Colonic mucosa (tissue), 4 donors: ENCODE results near the gene MYL5. TPM values are rescaled to one million over a fixed set of nuclear protein-coding genes. Genes with fewer than 3 reads are reported as not detected.

ENCODE experiments used
- DNase-seq: peaks from one replicate; pipeline ENCODE4 v3.0.0-alpha.2; 2020
- H3K27ac ChIP-seq: fragments of 200-600 bp; one replicate; pipeline ENCODE4 v1.8.0; 2021
- H3K27me3 ChIP-seq: fragments of 200-600 bp; one replicate; pipeline ENCODE4 v1.8.0; 2021
- H3K36me3 ChIP-seq: fragments of 200-600 bp; one replicate; pipeline ENCODE4 v1.8.0; 2021
- H3K4me1 ChIP-seq: fragments of 200-600 bp; one replicate; pipeline ENCODE4 v1.8.0; 2021; ENCODE audit warnings: mild to moderate bottlenecking
- H3K4me3 ChIP-seq: fragments of 200-600 bp; one replicate; pipeline ENCODE4 v1.8.0; 2021
- H3K9ac ChIP-seq, 2 donors: one replicate each; pipeline ENCODE4 v1.7.0; 2013; ENCODE audit warnings: control low read depth in 2 of 2, low read depth in 2 of 2, low read length in 2 of 2
- H3K9me3 ChIP-seq: fragments of 200-600 bp; one replicate; pipeline ENCODE4 v1.8.0; 2021
- CTCF ChIP-seq: fragments of 200-600 bp; IDR thresholded peaks from one replicate; pipeline ENCODE4 v1.8.0; 2022; ENCODE audit warnings: antibody characterized with exemption, mild to moderate bottlenecking
- intact Hi-C: fragments of 100-400 bp; cut with DNase I; formaldehyde crosslinking; loops from one replicate; pipeline ENCODE4 v1.14.1; 2022
- total RNA-seq, 2 donors: library from RNA; stranded (reverse); fragmentation: NEBNext Ultra II Directional in 1 of 2; extraction: Animal tissue kit (Norgen Biotek cat#: 25700) in 1 of 2; gene quantifications; one replicate each; pipeline ENCODE4 v1.2.1, GENCODE V29; 2021
- donor health status: healthy.
- donor health status: DM: no; HTN: no; CAD: no.
- donor health status: DM: no; HTN: no; CAD: no.

MYL5 gene
- total RNA-seq, 2 donors from 2014 or later = 17.3 to 53.6 TPM

GRCh38 chr4:677431-678293 lies 3.3 kb downstream of the MYL5 start:
- Histone ChIP-seq H3K9me3 (no peaks in the 10 kb centered on the region), H3K27me3 (no peaks in the 10 kb centered on the region), H3K4me1 (peaks cover 2% of the 10 kb centered on the region), H3K4me3 (no peak overlapping the region), H3K36me3 (no peaks in the 10 kb centered on the region), H3K27ac (no peak overlapping the region), H3K9ac (peak overlapping the region; percentile 34 to 39)
- peak; percentile 82 for DNase-seq
- intact Hi-C loops = no loop called here
- no peak for TF ChIP-seq CTCF

- intact Hi-C loops = no loop called here
- Histone ChIP-seq H3K9ac (peak overlapping the region in 1 of 2 donors; percentile 39), H3K36me3 (no peaks in the 10 kb centered on the region), H3K27ac (no peak overlapping the region), H3K4me3 (no peak overlapping the region), H3K27me3 (no peaks in the 10 kb centered on the region), H3K9me3 (no peaks in the 10 kb centered on the region), H3K4me1 (peaks cover 4% of the 10 kb centered on the region)
- no peak for DNase-seq
- TF ChIP-seq CTCF = no peak
Measured at GRCh38 chr4:678331-679103, 4.2 kb downstream of the MYL5 start.

GRCh38 chr4:679104-679481 lies 4.8 kb downstream of the MYL5 start:
- H3K27me3 ChIP-seq = no peaks in the 10 kb centered on the region
- H3K9ac ChIP-seq = no peak overlapping the region
- H3K4me1 ChIP-seq = peaks cover 4% of the 10 kb centered on the region
- H3K27ac ChIP-seq = no peak overlapping the region
- no peaks in the 10 kb centered on the region for H3K36me3 ChIP-seq
- no peak overlapping the region for H3K4me3 ChIP-seq
- no peak for DNase-seq
- intact Hi-C loops = no loop called here
- no peaks in the 10 kb centered on the region for H3K9me3 ChIP-seq
- TF ChIP-seq CTCF = no peak

GRCh38 chr4:679629-680028 lies 5.3 kb downstream of the MYL5 start:
- intact Hi-C loops = no loop called here
- peaks cover 4% of the 10 kb centered on the region for H3K4me1 ChIP-seq
- DNase-seq = no peak
- TF ChIP-seq CTCF = no peak
- no peak overlapping the region for H3K4me3 ChIP-seq
- no peak overlapping the region for H3K9ac ChIP-seq
- H3K9me3 ChIP-seq = no peaks in the 10 kb centered on the region
- no peak overlapping the region for H3K27ac ChIP-seq
- H3K36me3 ChIP-seq = no peaks in the 10 kb centered on the region
- no peaks in the 10 kb centered on the region for H3K27me3 ChIP-seq

- intact Hi-C loops = no loop called here
- H3K36me3 ChIP-seq = no peaks in the 10 kb centered on the region
- TF ChIP-seq CTCF = no peak
- DNase-seq = no peak
- peaks cover 4% of the 10 kb centered on the region for H3K4me1 ChIP-seq
- H3K27me3 ChIP-seq = no peaks in the 10 kb centered on the region
- H3K9me3 ChIP-seq = no peaks in the 10 kb centered on the region
- no peak overlapping the region for H3K27ac ChIP-seq
- H3K4me3 ChIP-seq = no peak overlapping the region
- peak overlapping the region in 1 of 2 donors; percentile 9 for H3K9ac ChIP-seq
Measured at GRCh38 chr4:680091-680490, 5.7 kb downstream of the MYL5 start.
